Parathyroid adenoma (tissue), 2 donors: ENCODE data around the gene DCLK2.

Source experiments
- H2AFZ ChIP-seq: fragments of 300-600 bp; sonication (generic); one replicate; pipeline ENCODE4 v1.7.0; 2017; ENCODE audit warnings: antibody characterized with exemption, mild to moderate bottlenecking
- H3K27ac ChIP-seq: fragments of 300-600 bp; sonication (generic); one replicate; pipeline ENCODE4 v1.7.0; 2017
- H3K27me3 ChIP-seq: fragments of 300-600 bp; sonication (generic); one replicate; pipeline ENCODE4 v1.7.0; 2017; ENCODE audit warnings: low read length; ENCODE audit not compliant: control insufficient read depth, insufficient read depth
- H3K36me3 ChIP-seq: fragments of 300-600 bp; sonication (generic); one replicate; pipeline ENCODE4 v1.7.0; 2017; ENCODE audit warnings: low read length; ENCODE audit not compliant: control insufficient read depth, insufficient read depth
- H3K4me1 ChIP-seq: fragments of 300-600 bp; sonication (generic); one replicate; pipeline ENCODE4 v1.7.0; 2017; ENCODE audit warnings: control low read depth
- H3K4me2 ChIP-seq: fragments of 300-600 bp; sonication (generic); one replicate; pipeline ENCODE4 v1.7.0; 2017; ENCODE audit warnings: low read length
- H3K4me3 ChIP-seq: fragments of 300-600 bp; sonication (generic); one replicate; pipeline ENCODE4 v1.7.0; 2017; ENCODE audit warnings: low read depth, low read length
- H3K79me2 ChIP-seq: fragments of 300-600 bp; sonication (generic); one replicate; pipeline ENCODE4 v1.7.0; 2017; ENCODE audit warnings: control low read depth
- H3K9ac ChIP-seq: fragments of 300-600 bp; sonication (generic); one replicate; pipeline ENCODE4 v1.7.0; 2017; ENCODE audit warnings: mild to moderate bottlenecking
- H3K9me3 ChIP-seq: fragments of 300-600 bp; sonication (generic); one replicate; pipeline ENCODE4 v1.7.0; 2017; ENCODE audit warnings: low read length; ENCODE audit not compliant: control insufficient read depth
- TF ChIP-seq, protein P1 (sequence below): fragments of 300-600 bp; sonication (generic); IDR thresholded peaks from one replicate; pipeline ENCODE4 v1.7.0; 2017; ENCODE audit warnings: antibody characterized with exemption, mild to moderate bottlenecking
- donor health status: primary hyperparathyroidism.

Gene DCLK2

GRCh38 chr4:150306719-150307118, 228.5 kb downstream of the DCLK2 start:
- TF ChIP-seq, protein P1, sequence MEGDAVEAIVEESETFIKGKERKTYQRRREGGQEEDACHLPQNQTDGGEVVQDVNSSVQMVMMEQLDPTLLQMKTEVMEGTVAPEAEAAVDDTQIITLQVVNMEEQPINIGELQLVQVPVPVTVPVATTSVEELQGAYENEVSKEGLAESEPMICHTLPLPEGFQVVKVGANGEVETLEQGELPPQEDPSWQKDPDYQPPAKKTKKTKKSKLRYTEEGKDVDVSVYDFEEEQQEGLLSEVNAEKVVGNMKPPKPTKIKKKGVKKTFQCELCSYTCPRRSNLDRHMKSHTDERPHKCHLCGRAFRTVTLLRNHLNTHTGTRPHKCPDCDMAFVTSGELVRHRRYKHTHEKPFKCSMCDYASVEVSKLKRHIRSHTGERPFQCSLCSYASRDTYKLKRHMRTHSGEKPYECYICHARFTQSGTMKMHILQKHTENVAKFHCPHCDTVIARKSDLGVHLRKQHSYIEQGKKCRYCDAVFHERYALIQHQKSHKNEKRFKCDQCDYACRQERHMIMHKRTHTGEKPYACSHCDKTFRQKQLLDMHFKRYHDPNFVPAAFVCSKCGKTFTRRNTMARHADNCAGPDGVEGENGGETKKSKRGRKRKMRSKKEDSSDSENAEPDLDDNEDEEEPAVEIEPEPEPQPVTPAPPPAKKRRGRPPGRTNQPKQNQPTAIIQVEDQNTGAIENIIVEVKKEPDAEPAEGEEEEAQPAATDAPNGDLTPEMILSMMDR: no peak
- Histone ChIP-seq H3K36me3 (no peaks in the 10 kb centered on the region), H3K4me3 (no peak overlapping the region)

More at GRCh38 chr4:150306719-150307118, 228.5 kb downstream of the DCLK2 start:
- H3K27ac ChIP-seq: no peak overlapping the region
- no peak overlapping the region for H2AFZ ChIP-seq
- H3K4me2 ChIP-seq: no peak overlapping the region
- H3K9ac ChIP-seq: no peak overlapping the region
- no peaks in the 10 kb centered on the region for H3K27me3 ChIP-seq
- H3K79me2 ChIP-seq: no peaks in the 10 kb centered on the region
- peaks cover 3% of the 10 kb centered on the region for H3K4me1 ChIP-seq
- H3K9me3 ChIP-seq: no peaks in the 10 kb centered on the region
